Lower leg skin (tissue), 3 donors: ENCODE results near the gene ABHD16B.

ENCODE experiments used
- POLR2A ChIP-seq, 2 donors: fragments of 450-650 bp; IDR thresholded peaks; one replicate each; pipeline ENCODE4 v1.6.1; 2016 to 2017; ENCODE audit warnings: antibody characterized with exemption in 2 of 2, mild to moderate bottlenecking in 1 of 2, moderate library complexity in 1 of 2
- TF ChIP-seq, protein P1 (sequence below), 3 donors: fragments of 450-650 bp; IDR thresholded peaks; one replicate each; pipeline ENCODE4 v1.5.1; 2016; ENCODE audit warnings: antibody characterized with exemption in 3 of 3, mild to moderate bottlenecking in 3 of 3, moderate library complexity in 2 of 3

DNA sequence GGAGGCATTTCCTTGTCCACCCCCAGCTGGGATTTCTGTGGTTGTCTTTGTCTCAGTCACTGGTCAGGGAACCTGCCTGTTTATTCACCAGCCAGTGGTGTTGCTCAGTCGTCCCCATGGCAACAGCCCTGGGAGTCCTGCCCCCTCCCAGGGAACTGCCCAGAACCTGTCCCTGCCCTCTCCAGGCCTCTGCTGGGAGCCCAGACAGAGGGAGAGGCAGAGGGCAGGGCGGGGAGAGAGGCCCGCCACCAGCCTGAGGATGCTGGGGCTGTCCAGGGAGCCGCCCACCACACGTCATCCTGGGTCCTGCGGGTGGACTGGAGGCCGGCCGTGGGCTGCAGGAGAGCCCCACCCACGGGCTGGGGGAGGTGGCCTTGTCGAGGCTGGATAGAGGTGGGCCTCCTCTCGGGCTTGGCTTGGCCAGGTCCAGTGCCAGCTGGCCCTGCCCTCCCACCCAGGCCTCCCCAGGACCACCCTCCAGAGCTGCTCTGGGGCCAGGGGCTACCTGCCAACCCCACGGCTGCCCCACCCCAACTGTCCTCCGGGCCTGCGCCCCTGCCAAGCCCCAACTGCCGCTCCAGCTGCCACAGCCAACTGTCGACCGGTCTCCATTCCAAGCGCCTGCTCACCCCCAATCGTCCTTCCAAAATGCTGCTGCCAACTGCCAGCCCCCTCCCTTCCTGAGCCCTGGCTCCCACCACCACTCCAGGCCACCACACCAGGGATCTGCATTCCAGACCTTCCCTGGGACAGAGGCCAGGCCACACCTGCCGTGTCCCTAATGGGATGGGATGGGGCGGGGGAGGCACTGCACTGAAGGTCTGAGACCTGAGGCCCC, 26.1 kb upstream of the ABHD16B start:
- no peak for TF ChIP-seq POLR2A (IDR thresholded peaks at IDR 0.05)
- TF ChIP-seq, protein P1, sequence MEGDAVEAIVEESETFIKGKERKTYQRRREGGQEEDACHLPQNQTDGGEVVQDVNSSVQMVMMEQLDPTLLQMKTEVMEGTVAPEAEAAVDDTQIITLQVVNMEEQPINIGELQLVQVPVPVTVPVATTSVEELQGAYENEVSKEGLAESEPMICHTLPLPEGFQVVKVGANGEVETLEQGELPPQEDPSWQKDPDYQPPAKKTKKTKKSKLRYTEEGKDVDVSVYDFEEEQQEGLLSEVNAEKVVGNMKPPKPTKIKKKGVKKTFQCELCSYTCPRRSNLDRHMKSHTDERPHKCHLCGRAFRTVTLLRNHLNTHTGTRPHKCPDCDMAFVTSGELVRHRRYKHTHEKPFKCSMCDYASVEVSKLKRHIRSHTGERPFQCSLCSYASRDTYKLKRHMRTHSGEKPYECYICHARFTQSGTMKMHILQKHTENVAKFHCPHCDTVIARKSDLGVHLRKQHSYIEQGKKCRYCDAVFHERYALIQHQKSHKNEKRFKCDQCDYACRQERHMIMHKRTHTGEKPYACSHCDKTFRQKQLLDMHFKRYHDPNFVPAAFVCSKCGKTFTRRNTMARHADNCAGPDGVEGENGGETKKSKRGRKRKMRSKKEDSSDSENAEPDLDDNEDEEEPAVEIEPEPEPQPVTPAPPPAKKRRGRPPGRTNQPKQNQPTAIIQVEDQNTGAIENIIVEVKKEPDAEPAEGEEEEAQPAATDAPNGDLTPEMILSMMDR (IDR thresholded peaks at IDR 0.05), result no peak
